GM19239 (cell line): Measurements from ENCODE around the gene CEMIP.

Experiments used
- DNase-seq: peaks from one replicate; pipeline ENCODE4 v3.0.0; 2011; ENCODE audit warnings: low spot score; ENCODE audit not compliant: insufficient read length
- FAIRE-seq: peaks from 2 replicates; lab custom pipeline; 2011; peaks lifted over from hg19 to GRCh38; lab: Jason Lieb, UNC

CEMIP gene

GRCh38 chr15:80779658-80780415 lies 667 bp downstream of the CEMIP start:
- no peak for DNase-seq
- no peak for FAIRE-seq

GRCh38 chr15:80780416-80781221 lies 1.4 kb downstream of the CEMIP start:
- DNase-seq = no peak
- FAIRE-seq = no peak

DNA sequence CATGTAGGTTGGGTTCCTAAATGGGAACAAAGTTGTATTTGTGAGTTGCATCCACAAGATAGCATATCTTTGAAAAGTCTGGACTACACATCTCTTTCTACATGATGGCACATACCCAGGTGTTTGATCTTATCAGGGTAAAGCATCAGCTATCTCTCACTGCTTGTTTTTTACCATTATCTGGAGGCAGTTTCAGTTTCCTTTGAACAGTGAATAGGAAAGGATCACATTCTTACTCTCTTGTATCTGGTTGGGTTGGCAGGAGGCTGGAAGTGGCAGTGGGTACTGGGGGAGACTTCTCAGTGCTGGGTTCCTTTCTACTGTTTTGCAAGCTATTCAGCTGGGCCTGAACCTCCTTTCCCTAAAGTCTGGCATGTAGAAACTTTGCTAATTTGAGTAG lies 4.1 kb downstream of the CEMIP start:
- FAIRE-seq (no peak), DNase-seq (no peak)

GRCh38 chr15:80785335-80785734 lies 6.2 kb downstream of the CEMIP start:
- FAIRE-seq (no peak), DNase-seq (no peak)

GRCh38 chr15:80785811-80786354 lies 6.7 kb downstream of the CEMIP start:
- FAIRE-seq (no peak), DNase-seq (no peak)

DNA sequence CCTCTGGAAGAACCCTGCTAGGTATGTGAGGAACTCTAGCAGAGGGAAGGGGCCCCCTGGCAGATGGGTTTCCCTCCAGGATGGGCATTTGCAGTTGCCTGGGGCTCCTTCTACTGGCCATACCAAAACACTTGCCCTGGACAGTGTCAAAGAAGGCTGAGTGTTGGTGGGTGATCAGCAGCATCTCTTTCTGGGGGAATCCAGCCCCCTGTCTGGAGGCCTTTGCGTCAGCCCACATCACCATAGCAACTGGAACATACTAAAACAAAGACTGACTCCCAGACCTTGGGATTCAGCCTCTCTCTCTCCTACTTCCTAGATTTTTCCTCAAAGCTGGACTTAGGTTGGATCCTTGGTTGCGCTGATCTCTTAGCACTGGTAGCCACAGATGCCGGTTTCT lies 8.1 kb downstream of the CEMIP start:
- no peak for FAIRE-seq
- no peak for DNase-seq

DNA sequence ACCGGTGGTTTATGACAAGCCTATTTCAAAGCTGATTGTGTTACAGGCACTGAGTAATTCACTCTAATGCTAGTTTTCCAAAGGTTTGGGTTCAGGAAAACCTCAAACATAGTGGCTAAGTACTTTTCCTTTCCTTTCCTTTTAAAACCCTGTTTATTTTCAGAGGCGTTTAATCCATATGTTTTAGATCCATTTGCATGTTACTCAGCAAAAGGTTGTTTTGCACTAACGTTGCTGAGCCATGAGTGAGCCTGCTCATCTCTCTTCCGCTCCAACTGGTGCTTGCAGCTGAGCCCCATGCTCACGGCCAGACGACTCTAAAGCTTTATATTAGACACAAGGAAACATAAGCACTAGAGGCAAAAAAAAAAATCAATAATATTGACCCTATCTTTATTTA lies 9.4 kb downstream of the CEMIP start:
- FAIRE-seq (no peak), DNase-seq (no peak)

GRCh38 chr15:80789296-80789695 lies 10.1 kb downstream of the CEMIP start:
- DNase-seq = no peak
- no peak for FAIRE-seq

DNA sequence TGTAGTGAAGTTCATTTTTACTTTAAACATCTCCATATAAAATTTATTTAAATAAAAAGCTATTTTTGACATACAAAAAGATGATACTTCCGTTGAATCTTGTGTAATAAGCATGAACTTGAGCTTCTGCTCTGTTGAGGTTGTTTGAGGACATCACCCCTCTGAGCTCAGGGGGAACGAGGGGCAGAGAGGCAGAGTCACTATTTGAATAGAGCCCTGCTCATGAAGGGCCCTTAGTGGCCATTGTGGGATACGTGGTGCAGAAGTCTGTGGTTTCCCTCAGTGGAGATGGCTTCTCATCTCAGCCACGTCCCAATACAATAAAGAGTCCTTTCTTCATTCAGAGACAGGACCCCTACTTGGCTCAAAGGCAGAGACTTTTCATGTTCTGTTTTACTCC lies 10.6 kb downstream of the CEMIP start:
- DNase-seq (no peak), FAIRE-seq (no peak)

DNA sequence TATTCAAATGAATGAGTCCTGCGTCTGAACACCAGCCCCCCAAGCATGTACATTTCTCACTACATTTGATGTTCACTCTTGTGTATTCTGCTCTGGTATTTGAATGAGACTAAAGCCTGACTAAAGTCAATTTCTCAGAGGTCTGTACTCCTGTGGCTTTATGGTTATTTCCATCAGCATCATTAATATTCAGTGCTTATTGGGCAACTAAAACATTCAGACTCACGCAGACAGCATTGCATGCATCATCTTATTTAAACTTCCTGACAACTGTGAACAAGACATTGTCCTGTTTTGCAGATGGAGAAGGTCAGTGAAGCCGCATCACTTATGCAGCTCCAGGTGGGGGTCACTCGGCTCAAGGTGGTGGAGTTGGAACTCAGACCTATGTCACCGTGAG lies 11.1 kb downstream of the CEMIP start:
- DNase-seq (no peak), FAIRE-seq (no peak)

- DNase-seq (no peak), FAIRE-seq (no peak)
These were observed 11.8 kb downstream of the CEMIP start for GRCh38 chr15:80791004-80791403.

- no peak for FAIRE-seq
- no peak for DNase-seq
These were observed 17.2 kb downstream of the CEMIP start for GRCh38 chr15:80796407-80796806.

GRCh38 chr15:80798911-80799310 lies 19.7 kb downstream of the CEMIP start:
- no peak for FAIRE-seq

GRCh38 chr15:80800067-80800466 lies 20.9 kb downstream of the CEMIP start:
- no peak for DNase-seq

More at GRCh38 chr15:80798911-80799310, 19.7 kb downstream of the CEMIP start:
- DNase-seq = no peak

GRCh38 chr15:80801891-80802680 lies 22.9 kb downstream of the CEMIP start:
- DNase-seq (no peak), FAIRE-seq (no peak)

More at GRCh38 chr15:80800067-80800466, 20.9 kb downstream of the CEMIP start:
- no peak for FAIRE-seq

- no peak for FAIRE-seq
- no peak for DNase-seq
These were observed 24.7 kb downstream of the CEMIP start for GRCh38 chr15:80803580-80804525.

- DNase-seq (no peak), FAIRE-seq (no peak)
These were observed 25.9 kb downstream of the CEMIP start for GRCh38 chr15:80804970-80805495.

DNA sequence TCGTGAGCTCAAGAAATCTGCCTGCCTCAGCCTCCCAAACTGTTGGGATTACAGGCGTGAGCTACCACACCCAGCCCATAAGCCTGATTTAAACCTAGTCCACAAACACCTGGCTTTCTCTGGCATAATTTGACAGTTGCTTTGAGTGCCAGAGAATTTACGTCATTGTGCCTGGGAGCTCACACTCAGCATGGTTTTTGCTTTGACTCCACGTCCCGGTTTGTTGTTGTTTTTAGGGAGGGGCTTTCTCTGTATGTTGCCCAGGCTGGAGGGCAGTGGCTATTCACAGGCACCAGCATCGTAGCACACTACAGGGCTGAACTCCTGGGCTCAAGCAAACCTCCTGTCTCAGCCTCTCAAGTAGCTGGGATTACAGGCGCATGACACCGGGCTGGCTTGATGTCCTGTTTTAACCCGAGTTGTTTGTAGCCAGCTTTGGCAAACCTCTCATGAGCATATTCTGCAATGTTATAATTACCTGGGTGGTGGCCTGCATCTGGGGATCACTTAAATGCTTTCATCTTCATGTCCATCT lies 32.7 kb downstream of the CEMIP start:
- FAIRE-seq = no peak
- DNase-seq = no peak

DNA sequence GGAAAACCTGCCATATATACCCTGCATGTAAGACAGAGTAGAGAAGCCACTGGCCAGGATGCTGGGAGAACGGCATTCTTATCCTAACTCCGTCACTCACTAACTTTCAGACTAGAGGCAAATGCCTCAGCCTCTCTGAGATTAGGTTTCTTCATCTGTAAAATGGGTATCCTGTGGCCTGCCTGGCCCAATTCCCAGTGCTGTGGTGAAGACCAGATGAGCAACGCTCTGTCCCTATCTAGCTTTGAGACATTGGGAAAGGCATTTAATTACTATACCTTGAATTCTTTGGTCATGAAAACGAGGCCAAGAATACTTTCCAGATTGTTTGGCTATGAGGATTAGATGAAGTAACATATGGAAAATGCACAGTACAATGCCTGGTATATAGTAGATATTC lies 35.9 kb downstream of the CEMIP start:
- FAIRE-seq = no peak

More for the DNA sequence above, 35.9 kb downstream of the CEMIP start:
- no peak for DNase-seq
